Keratinocyte (primary cell): ENCODE results near the gene SH2B3. TPM values are rescaled to one million over a fixed set of nuclear protein-coding genes. Genes with fewer than 3 reads are reported as not detected.

Experiments
- DNase-seq: peaks from one replicate; pipeline ENCODE4 v3.0.0-alpha.2; 2011; ENCODE audit warnings: low read depth, missing footprints, low spot score
- FAIRE-seq: peaks from 2 replicates; lab custom pipeline; 2011; peaks lifted over from hg19 to GRCh38; lab: Jason Lieb, UNC
- H2AFZ ChIP-seq: 2 replicates; pipeline ENCODE4 v1.6.0; 2012; ENCODE audit warnings: low read length, control low read depth, inconsistent platforms; ENCODE audit not compliant: control insufficient read depth
- H3K27ac ChIP-seq: 2 replicates; pipeline ENCODE4 v1.5.1; 2011; ENCODE audit warnings: low read length; ENCODE audit not compliant: control insufficient read depth, insufficient read depth
- H3K27me3 ChIP-seq: 3 replicates; pipeline ENCODE4 v1.6.0; 2011; ENCODE audit warnings: low read length; ENCODE audit not compliant: control insufficient read depth, insufficient read depth; ENCODE audit errors: extremely low read depth
- H3K36me3 ChIP-seq, 2 experiments: 2 replicates in 1 of 2; 3 replicates in 1 of 2; pipeline ENCODE4 v1.5.1; 2011; ENCODE audit warnings: low read length in 2 of 2, mild to moderate bottlenecking in 1 of 2; ENCODE audit not compliant: control insufficient read depth in 2 of 2, insufficient read depth in 2 of 2; ENCODE audit errors: extremely low read depth in 1 of 2
- H3K4me1 ChIP-seq: 3 replicates; pipeline ENCODE4 v1.5.1; 2011; ENCODE audit warnings: low read length; ENCODE audit not compliant: control insufficient read depth, insufficient read depth; ENCODE audit errors: extremely low read depth
- H3K4me2 ChIP-seq: 3 replicates; pipeline ENCODE4 v1.6.0; 2011; ENCODE audit warnings: low read depth, low read length; ENCODE audit not compliant: control insufficient read depth, insufficient read depth; ENCODE audit errors: extremely low read depth
- H3K4me3 ChIP-seq, 3 experiments: fragments of 200-600 bp in 1 of 3; sonication (generic) in 1 of 3; 2 replicates in 2 of 3; 3 replicates in 1 of 3; pipeline ENCODE4 v1.5.1; 2011 to 2016; ENCODE audit warnings: low read length in 3 of 3, mild to moderate bottlenecking in 3 of 3, control low read depth in 2 of 3, inconsistent platforms in 1 of 3, low read depth in 1 of 3, mixed read lengths in 1 of 3, mixed run types in 1 of 3, moderate library complexity in 1 of 3; ENCODE audit not compliant: control insufficient read depth in 2 of 3, insufficient read depth in 2 of 3; ENCODE audit errors: extremely low read depth in 1 of 3
- H3K79me2 ChIP-seq: 2 replicates; pipeline ENCODE4 v1.6.0; 2012; ENCODE audit warnings: low read length; ENCODE audit not compliant: control insufficient read depth, insufficient read depth
- H3K9ac ChIP-seq: 3 replicates; pipeline ENCODE4 v1.6.0; 2011; ENCODE audit warnings: low read length; ENCODE audit not compliant: control insufficient read depth, insufficient read depth; ENCODE audit errors: extremely low read depth
- H3K9me1 ChIP-seq: 3 replicates; pipeline ENCODE4 v1.6.0; 2011; ENCODE audit warnings: low read length; ENCODE audit not compliant: control insufficient read depth, insufficient read depth; ENCODE audit errors: extremely low read depth
- H3K9me3 ChIP-seq: 2 replicates; pipeline ENCODE4 v1.5.1; 2012; ENCODE audit warnings: low read depth, low read length; ENCODE audit not compliant: control insufficient read depth
- H4K20me1 ChIP-seq: 3 replicates; pipeline ENCODE4 v1.6.0; 2011; ENCODE audit warnings: low read length; ENCODE audit not compliant: control insufficient read depth, insufficient read depth; ENCODE audit errors: extremely low read depth
- CTCF ChIP-seq, 3 experiments: IDR thresholded peaks in 1 of 3; conservative IDR thresholded peaks in 1 of 3; optimal IDR thresholded peaks in 1 of 3; 2 replicates in 2 of 3; 3 replicates in 1 of 3; pipeline versions ENCODE3 to v1.5.1; 2011; ENCODE audit warnings: low read length in 3 of 3, mild to moderate bottlenecking in 3 of 3, moderate library complexity in 2 of 3, control low read depth in 1 of 3, inconsistent platforms in 1 of 3; ENCODE audit not compliant: insufficient read depth in 2 of 3; ENCODE audit errors: extremely low read depth in 1 of 3
- EZH2 ChIP-seq: IDR thresholded peaks from one replicate; pipeline ENCODE4 v1.6.1; 2012; ENCODE audit warnings: inconsistent platforms, mild to moderate bottlenecking, low read length, moderate library complexity
- dilution Hi-C: fragments of 300-500 bp; cut with MboI; formaldehyde crosslinking; loops from one replicate; pipeline ENCODE4 v1.7.0; 2020; ENCODE audit warnings: low sequenced_read_pairs; ENCODE audit not compliant: extremely low pct_ligation_motif_present
- polyA plus RNA-seq, 5 experiments: library from polyadenylated mRNA; depleted of rRNA in 3 of 5; stranded (reverse) in 3 of 5; stranded (forward) in 1 of 5; unstranded in 1 of 5; fragments of >200 nt; gene quantifications; 1 replicate in 1 of 5; 2 replicates in 3 of 5; 3 replicates in 1 of 5; pipeline versions ENCODE4 v1.2.1 to v1.2.3, GENCODE V29; 2011 to 2012; ENCODE audit warnings: missing spikeins in 2 of 5, low read depth in 1 of 5, low replicate concordance in 1 of 5

Gene SH2B3
- polyA plus RNA-seq, 1 donor (not counting 4 experiments of a cell fraction or from before 2014, with no cell fraction given) = 7.7 TPM

- no peaks in the 10 kb centered on the region for H3K27me3 ChIP-seq
- H3K27ac ChIP-seq = no peak overlapping the region
- FAIRE-seq (no peak), DNase-seq (no peak)
- peaks cover 4% of the 10 kb centered on the region for H3K9me1 ChIP-seq
- H2AFZ ChIP-seq = no peak overlapping the region
- H3K4me2 ChIP-seq = no peak overlapping the region
- no peak for TF ChIP-seq CTCF (optimal IDR thresholded peaks at IDR 0.05 in 1 of 3, IDR thresholded peaks at IDR 0.05 in 1 of 3, conservative IDR thresholded peaks at IDR 0.05 in 1 of 3; ENCODE audit: extremely low read depth in 1 of 3, insufficient read depth in 2 of 3, low read length in 3 of 3)
- TF ChIP-seq EZH2 = no peak
- peaks cover 9% of the 10 kb centered on the region for H4K20me1 ChIP-seq
- peaks cover 18% of the 10 kb centered on the region for H3K4me1 ChIP-seq
- no peaks in the 10 kb centered on the region for H3K9me3 ChIP-seq
- H3K9ac ChIP-seq = no peak overlapping the region
- dilution Hi-C loops = no loop called here
- H3K36me3 ChIP-seq = peaks cover 17 to 52% of the 10 kb centered on the region in 2 experiments
- H3K79me2 ChIP-seq = peaks cover 27% of the 10 kb centered on the region
- no peak overlapping the region for H3K4me3 ChIP-seq
Observed at GRCh38 chr12:111445726-111446581, 40.2 kb downstream of the SH2B3 start.

GRCh38 chr12:111446631-111447570 is 41.2 kb downstream of the SH2B3 start:
- Histone ChIP-seq H3K27ac (no peak overlapping the region), H3K4me3 (no peak overlapping the region), H3K36me3 (peaks cover 19 to 57% of the 10 kb centered on the region in 2 experiments), H3K9ac (no peak overlapping the region), H2AFZ (no peak overlapping the region), H3K9me3 (no peaks in the 10 kb centered on the region), H3K4me2 (no peak overlapping the region), H3K79me2 (peaks cover 22% of the 10 kb centered on the region), H4K20me1 (peaks cover 9% of the 10 kb centered on the region), H3K4me1 (peaks cover 15% of the 10 kb centered on the region), H3K27me3 (no peaks in the 10 kb centered on the region), H3K9me1 (peaks cover 4% of the 10 kb centered on the region)
- FAIRE-seq = no peak
- dilution Hi-C loops = no loop called here
- DNase-seq = no peak
- TF ChIP-seq CTCF (optimal IDR thresholded peaks at IDR 0.05 in 1 of 3, IDR thresholded peaks at IDR 0.05 in 1 of 3, conservative IDR thresholded peaks at IDR 0.05 in 1 of 3; ENCODE audit: extremely low read depth in 1 of 3, insufficient read depth in 2 of 3, low read length in 3 of 3) = no peak
- TF ChIP-seq EZH2 = no peak
